ENCODE data around the gene UTP11.

UTP11 gene

GRCh38 chr1:38003261-38004250 lies 9.0 kb upstream of the UTP11 start:
- DNase-seq = peak in 8 of 58 donors; percentile 14 to 66 (median 38)

GRCh38 chr1:38004284-38005108 lies 8.0 kb upstream of the UTP11 start:
- DNase-seq = no peak

GRCh38 chr1:38005195-38006007 lies 7.1 kb upstream of the UTP11 start, which contains the start of gene FHL3:
Gene FHL3 (minus strand): TSS chr1:38005514. CDS start chr1:37999412, 6,102 bp downstream.
- DNase-seq = peak in 3 of 58 donors; percentile 18 to 66 (median 32)

- no peak for DNase-seq
Measured at GRCh38 chr1:38006008-38006828, 6.3 kb upstream of the UTP11 start.

GRCh38 chr1:38009088-38009840 lies 3.3 kb upstream of the UTP11 start:
- DNase-seq = no peak

- DNase-seq = no peak
Measured at GRCh38 chr1:38009841-38010180, 2.7 kb upstream of the UTP11 start.

GRCh38 chr1:38013227-38013622 lies 691 bp downstream of the UTP11 start:
- no peak for DNase-seq

- no peak for DNase-seq
Measured at GRCh38 chr1:38014171-38014570, 1.6 kb downstream of the UTP11 start.

- DNase-seq = no peak
Measured at GRCh38 chr1:38014724-38015424, 2.3 kb downstream of the UTP11 start.

GRCh38 chr1:38015978-38016725 lies 3.6 kb downstream of the UTP11 start:
- peak in 2 of 58 donors; percentile 14 to 22 for DNase-seq

GRCh38 chr1:38018864-38019343 lies 6.4 kb downstream of the UTP11 start:
- DNase-seq = no peak

- no peak for DNase-seq
Measured at GRCh38 chr1:38020396-38020795, 7.9 kb downstream of the UTP11 start.

GRCh38 chr1:38021969-38022368 lies 9.4 kb downstream of the UTP11 start:
- DNase-seq = no peak

- no peak for DNase-seq
Measured at GRCh38 chr1:38022810-38023209, 10.3 kb downstream of the UTP11 start.

- DNase-seq = no peak
Measured at GRCh38 chr1:38025233-38025632, 12.7 kb downstream of the UTP11 start.

GRCh38 chr1:38025664-38026063 lies 13.1 kb downstream of the UTP11 start:
- no peak for DNase-seq

- DNase-seq = peak in 37 of 58 donors; percentile 12 to 74 (median 35)
Measured at GRCh38 chr1:38026592-38027200, 14.2 kb downstream of the UTP11 start.

All from anterior cingulate cortex (tissue), 58 donors.